Neural progenitor cell (in vitro differentiated cells): ENCODE results near the gene PHOX2A. TPM values are rescaled to one million over a fixed set of nuclear protein-coding genes. Genes with fewer than 3 reads are reported as not detected.

ENCODE experiments used
- DNase-seq: peaks from one replicate; pipeline ENCODE4 v3.0.0-alpha.2; 2016; ENCODE audit warnings: low spot score
- H2AFZ ChIP-seq: fragments of 200-600 bp; sonication (generic); replicated peaks from 2 replicates; pipeline ENCODE4 v1.6.1; 2016; ENCODE audit warnings: antibody characterized with exemption
- H3F3A ChIP-seq: fragments of 200-600 bp; sonication (generic); 2 replicates; pipeline ENCODE4 v1.6.1; 2016; ENCODE audit warnings: antibody characterized with exemption, low read depth
- H3K27ac ChIP-seq: fragments of 200-600 bp; sonication (generic); 2 replicates; pipeline ENCODE4 v1.5.1; 2016; ENCODE audit warnings: mild to moderate bottlenecking
- H3K27me3 ChIP-seq: fragments of 200-600 bp; sonication (generic); 2 replicates; pipeline ENCODE4 v1.6.1; 2016; ENCODE audit warnings: mild to moderate bottlenecking, moderate library complexity
- H3K36me3 ChIP-seq: fragments of 200-600 bp; sonication (generic); 2 replicates; pipeline ENCODE4 v1.5.1; 2016
- H3K4me1 ChIP-seq: fragments of 200-600 bp; sonication (generic); 2 replicates; pipeline ENCODE4 v1.6.1; 2016; ENCODE audit warnings: mixed run types
- H3K4me2 ChIP-seq: fragments of 200-600 bp; sonication (generic); 2 replicates; pipeline ENCODE4 v1.6.1; 2016
- H3K4me3 ChIP-seq: fragments of 200-600 bp; sonication (generic); 2 replicates; pipeline ENCODE4 v1.5.1; 2016
- H3K79me2 ChIP-seq: fragments of 200-600 bp; sonication (generic); 2 replicates; pipeline ENCODE4 v1.6.1; 2016; ENCODE audit warnings: low read depth
- H3K9ac ChIP-seq: fragments of 200-600 bp; sonication (generic); 2 replicates; pipeline ENCODE4 v1.6.1; 2016
- H3K9me3 ChIP-seq: fragments of 200-600 bp; sonication (generic); 2 replicates; pipeline ENCODE4 v1.5.1; 2016; ENCODE audit warnings: low read depth
- H4K20me1 ChIP-seq: fragments of 200-600 bp; sonication (generic); 2 replicates; pipeline ENCODE4 v1.6.1; 2016; ENCODE audit warnings: low read depth
- H3K27ac Mint-ChIP-seq: 3 replicates; pipeline ENCODE4 v1.8.0; 2021; ENCODE audit warnings: mixed read lengths
- H3K27me3 Mint-ChIP-seq: 2 replicates; pipeline ENCODE4 v1.8.0; 2022; ENCODE audit warnings: low read depth, mild to moderate bottlenecking, inconsistent platforms, moderate library complexity, mixed read lengths; ENCODE audit not compliant: insufficient read depth
- H3K36me3 Mint-ChIP-seq: 3 replicates; pipeline ENCODE4 v1.8.0; 2021; ENCODE audit warnings: mixed read lengths
- H3K4me1 Mint-ChIP-seq: 3 replicates; pipeline ENCODE4 v1.8.0; 2021; ENCODE audit warnings: mixed read lengths
- H3K4me3 Mint-ChIP-seq: 3 replicates; pipeline ENCODE4 v1.8.0; 2021; ENCODE audit warnings: mild to moderate bottlenecking, moderate library complexity, mixed read lengths
- H3K9me3 Mint-ChIP-seq: 3 replicates; pipeline ENCODE4 v1.8.0; 2020; ENCODE audit warnings: mixed read lengths
- CTCF ChIP-seq: fragments of 200-600 bp; sonication (generic); IDR thresholded peaks from 2 replicates; pipeline ENCODE4 v1.5.1; 2017; ENCODE audit warnings: antibody characterized with exemption, mild to moderate bottlenecking
- EZH2 ChIP-seq: fragments of 200-600 bp; sonication (generic); IDR thresholded peaks from 2 replicates; pipeline ENCODE4 v1.6.1; 2017; ENCODE audit warnings: antibody characterized with exemption, mild to moderate bottlenecking, moderate library complexity
- EZH2phosphoT487 ChIP-seq: fragments of 200-600 bp; sonication (generic); IDR thresholded peaks from 2 replicates; pipeline ENCODE4 v1.6.1; 2017; ENCODE audit warnings: antibody characterized with exemption
- total RNA-seq: library from RNA; depleted of rRNA; stranded (reverse); fragments of >200 nt; gene quantifications from 2 replicates; pipeline ENCODE4 v1.2.3, GENCODE V29; 2015; ENCODE audit warnings: low replicate concordance

Gene PHOX2A
- total RNA-seq, 1 donor from 2014 or later: not detected

- no peaks in the 10 kb centered on the region for H3K79me2 ChIP-seq
- H2AFZ ChIP-seq: no peak overlapping the region
- no peaks in the 10 kb centered on the region for H4K20me1 ChIP-seq
- H3K27ac Mint-ChIP-seq: no peak overlapping the region
- peaks cover 3% of the 10 kb centered on the region for H3K36me3 Mint-ChIP-seq
- H3F3A ChIP-seq: peaks cover 5% of the 10 kb centered on the region
- no peak overlapping the region for H3K9ac ChIP-seq
- H3K9me3 ChIP-seq: no peaks in the 10 kb centered on the region
- no peak overlapping the region for H3K4me2 ChIP-seq
- no peak overlapping the region for H3K4me3 ChIP-seq
- H3K4me1 ChIP-seq: peaks cover 3% of the 10 kb centered on the region
- peaks cover 9% of the 10 kb centered on the region for H3K4me1 Mint-ChIP-seq
- TF ChIP-seq CTCF (no peak), EZH2phosphoT487 (no peak), EZH2 (no peak)
- peaks cover 69% of the 10 kb centered on the region for H3K27me3 ChIP-seq
- H3K36me3 ChIP-seq: no peaks in the 10 kb centered on the region
- no peak overlapping the region for H3K4me3 Mint-ChIP-seq
- no peak overlapping the region for H3K27ac ChIP-seq
- no peak for DNase-seq
- peaks cover 8% of the 10 kb centered on the region for H3K9me3 Mint-ChIP-seq
- peaks cover 16% of the 10 kb centered on the region for H3K27me3 Mint-ChIP-seq
These were observed 3.6 kb upstream of the PHOX2A start for GRCh38 chr11:72247584-72247983.

GRCh38 chr11:72245263-72245816, 1.4 kb upstream of the PHOX2A start:
- TF ChIP-seq EZH2 (no peak), EZH2phosphoT487 (no peak)
- H4K20me1 ChIP-seq: no peaks in the 10 kb centered on the region
- DNase-seq: no peak
- peaks cover 87% of the 10 kb centered on the region for H3K27me3 ChIP-seq
- peaks cover 6% of the 10 kb centered on the region for H3K4me1 ChIP-seq
- peaks cover 15% of the 10 kb centered on the region for H3K4me1 Mint-ChIP-seq
- no peaks in the 10 kb centered on the region for H3K9me3 ChIP-seq
- no peak overlapping the region for H3K4me3 ChIP-seq
- H3K27me3 Mint-ChIP-seq: peaks cover 36% of the 10 kb centered on the region
- H3K9ac ChIP-seq: no peak overlapping the region
- no peak overlapping the region for H3K27ac ChIP-seq
- peak overlapping the region; percentile 84 for H3K4me2 ChIP-seq
- no peak overlapping the region for H3K4me3 Mint-ChIP-seq
- H3K9me3 Mint-ChIP-seq: peaks cover 15% of the 10 kb centered on the region
- no peak overlapping the region for H2AFZ ChIP-seq
- H3F3A ChIP-seq: peaks cover 5% of the 10 kb centered on the region
- H3K36me3 Mint-ChIP-seq: peaks cover 4% of the 10 kb centered on the region
- no peak overlapping the region for H3K27ac Mint-ChIP-seq
- H3K36me3 ChIP-seq: no peaks in the 10 kb centered on the region
- no peaks in the 10 kb centered on the region for H3K79me2 ChIP-seq

- Histone ChIP-seq H4K20me1 (no peaks in the 10 kb centered on the region), H2AFZ (peak overlapping the region; percentile 85), H3K4me1 (peaks cover 11% of the 10 kb centered on the region), H3K27me3 (peaks cover 94% of the 10 kb centered on the region), H3K27ac (no peak overlapping the region), H3K36me3 (no peaks in the 10 kb centered on the region), H3K4me3 (peak overlapping the region; percentile 69), H3F3A (peaks cover 5% of the 10 kb centered on the region), H3K79me2 (no peaks in the 10 kb centered on the region), H3K4me2 (peak overlapping the region; percentile 84), H3K9me3 (no peaks in the 10 kb centered on the region), H3K9ac (no peak overlapping the region)
- no peak for TF ChIP-seq CTCF
- peak; percentile 87 for TF ChIP-seq EZH2phosphoT487
- TF ChIP-seq EZH2: peak; percentile 83
- DNase-seq: peak; percentile 72
- no peak overlapping the region for H3K27ac Mint-ChIP-seq
- H3K9me3 Mint-ChIP-seq: peaks cover 15% of the 10 kb centered on the region
- peaks cover 5% of the 10 kb centered on the region for H3K36me3 Mint-ChIP-seq
- H3K4me1 Mint-ChIP-seq: peaks cover 17% of the 10 kb centered on the region
- H3K27me3 Mint-ChIP-seq: peaks cover 34% of the 10 kb centered on the region
- H3K4me3 Mint-ChIP-seq: peak overlapping the region; percentile 77
These were observed 636 bp upstream of the PHOX2A start for GRCh38 chr11:72244361-72245262.
